ENCODE data around the gene SHC3. TPM values are rescaled to one million over a fixed set of nuclear protein-coding genes. Genes with fewer than 3 reads are reported as not detected.

Gene SHC3
- total RNA-seq, 1 experiment from 2014 or later: 1.8 TPM

DNA sequence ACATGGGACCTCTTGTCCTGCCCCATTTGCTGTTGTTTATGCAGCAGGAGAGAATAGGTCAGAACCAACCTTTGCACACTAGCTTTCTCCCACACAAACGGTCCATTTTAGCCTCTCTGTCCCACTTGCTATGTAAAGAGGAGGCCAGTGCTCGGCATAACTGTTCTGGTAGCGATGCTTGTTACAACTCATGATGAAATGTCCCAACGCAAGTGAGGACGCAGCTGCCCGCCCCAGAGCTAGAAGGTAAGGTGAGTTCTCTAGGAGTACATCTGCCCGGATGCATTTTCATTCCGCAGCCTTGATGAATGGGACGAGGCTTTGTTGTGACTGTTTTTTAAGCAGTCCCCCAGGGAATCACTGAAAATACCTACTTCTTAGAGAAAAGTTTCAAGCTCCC, 173.3 kb downstream of the SHC3 start:
- no peak overlapping the region for H3T11ph ChIP-seq (ENCODE audit: low read length)
- H3K79me1 ChIP-seq (ENCODE audit: insufficient read depth, low read depth, low read length, poor library complexity, severe bottlenecking): no peaks in the 10 kb centered on the region
- no peak overlapping the region for H2BK15ac ChIP-seq (ENCODE audit: low read depth, low read length)
- no peaks in the 10 kb centered on the region for H4K20me1 ChIP-seq (ENCODE audit: control insufficient read depth, insufficient read depth, insufficient read length)
- H3K18ac ChIP-seq (ENCODE audit: insufficient read length, low read depth, low read length): no peak overlapping the region
- H4K5ac ChIP-seq (ENCODE audit: insufficient read length, low read depth, low read length): no peak overlapping the region
- H3K23ac ChIP-seq (ENCODE audit: insufficient read length, low read depth, low read length): no peak overlapping the region
- Mint-ChIP-seq H3K4me1 (peaks cover 22 to 30% of the 10 kb centered on the region in 2 experiments), H3K27me3 (ENCODE audit: low read depth) (peaks cover 2% of the 10 kb centered on the region), H3K27ac (no peak overlapping the region), H3K9me3 (no peaks in the 10 kb centered on the region), H3K4me3 (no peak overlapping the region), H3K36me3 (ENCODE audit: insufficient read depth in 1 of 3, low read depth in 3 of 3) (peaks cover 5 to 13% (median 8%) of the 10 kb centered on the region in 3 experiments; a peak in 5 of 7 replicates)
- TF ChIP-seq, protein P1, sequence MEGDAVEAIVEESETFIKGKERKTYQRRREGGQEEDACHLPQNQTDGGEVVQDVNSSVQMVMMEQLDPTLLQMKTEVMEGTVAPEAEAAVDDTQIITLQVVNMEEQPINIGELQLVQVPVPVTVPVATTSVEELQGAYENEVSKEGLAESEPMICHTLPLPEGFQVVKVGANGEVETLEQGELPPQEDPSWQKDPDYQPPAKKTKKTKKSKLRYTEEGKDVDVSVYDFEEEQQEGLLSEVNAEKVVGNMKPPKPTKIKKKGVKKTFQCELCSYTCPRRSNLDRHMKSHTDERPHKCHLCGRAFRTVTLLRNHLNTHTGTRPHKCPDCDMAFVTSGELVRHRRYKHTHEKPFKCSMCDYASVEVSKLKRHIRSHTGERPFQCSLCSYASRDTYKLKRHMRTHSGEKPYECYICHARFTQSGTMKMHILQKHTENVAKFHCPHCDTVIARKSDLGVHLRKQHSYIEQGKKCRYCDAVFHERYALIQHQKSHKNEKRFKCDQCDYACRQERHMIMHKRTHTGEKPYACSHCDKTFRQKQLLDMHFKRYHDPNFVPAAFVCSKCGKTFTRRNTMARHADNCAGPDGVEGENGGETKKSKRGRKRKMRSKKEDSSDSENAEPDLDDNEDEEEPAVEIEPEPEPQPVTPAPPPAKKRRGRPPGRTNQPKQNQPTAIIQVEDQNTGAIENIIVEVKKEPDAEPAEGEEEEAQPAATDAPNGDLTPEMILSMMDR (conservative IDR thresholded peaks at IDR 0.05): no peak
- no peaks in the 10 kb centered on the region for H3K79me2 ChIP-seq (ENCODE audit: insufficient read depth, low read length)
- H3K9me3 ChIP-seq (ENCODE audit: control insufficient read depth, low read depth, low read length): no peaks in the 10 kb centered on the region
- H3K14ac ChIP-seq (ENCODE audit: insufficient read depth, low read length): no peak overlapping the region
- no peak overlapping the region for H3K4me2 ChIP-seq (ENCODE audit: insufficient read depth, insufficient read length, low read length)
- H4K8ac ChIP-seq (replicated peaks; ENCODE audit: insufficient read length, low read depth, low read length): no peak overlapping the region
- no peak for DNase-seq
- H2BK5ac ChIP-seq (ENCODE audit: insufficient read length, low read length): no peak overlapping the region
- H2BK12ac ChIP-seq (ENCODE audit: insufficient read length, low read depth, low read length): no peak overlapping the region
- H3K27me3 ChIP-seq (ENCODE audit: insufficient read depth, low read length): no peaks in the 10 kb centered on the region
- WGBS (ENCODE audit: extremely low coverage, insufficient read length, low lambda C conversion rate): no CpG with 5 or more reads among the region's 9 CpGs
- H2BK120ac ChIP-seq (ENCODE audit: low read depth, low read length, poor library complexity, severe bottlenecking): no peak overlapping the region
- no peak overlapping the region for H4K91ac ChIP-seq (ENCODE audit: insufficient read length, low read depth, low read length)
- no peak overlapping the region for H2AK5ac ChIP-seq (ENCODE audit: insufficient read length, low read length)
- H3K9ac ChIP-seq (ENCODE audit: extremely low read depth, insufficient read length, low read length): no peak overlapping the region
- no peaks in the 10 kb centered on the region for H3K4me1 ChIP-seq (ENCODE audit: insufficient read depth, low read length)
- H2BK20ac ChIP-seq (ENCODE audit: low read depth, low read length, poor library complexity, severe bottlenecking): no peak overlapping the region
- H3K27ac ChIP-seq (ENCODE audit: insufficient read length, low read depth, low read length): no peak overlapping the region
- no peak overlapping the region for H2AFZ ChIP-seq (ENCODE audit: low read length)
- no peak overlapping the region for H3K56ac ChIP-seq (ENCODE audit: insufficient read length, low read depth, low read length)
- H3K4ac ChIP-seq (ENCODE audit: low read depth, low read length): no peak overlapping the region
- no peaks in the 10 kb centered on the region for H3K23me2 ChIP-seq (ENCODE audit: insufficient read length, low read depth, low read length, poor library complexity, severe bottlenecking)

Measured in H9 (cell line).